COLO668 (cell line): Measurements from ENCODE around the gene DCP1B.

ENCODE experiments used
- DNase-seq: peaks from one replicate; lab custom pipeline; 2025; ENCODE audit not compliant: unreplicated experiment; lab: John Stamatoyannopoulos, UW

The DCP1B gene

DNA sequence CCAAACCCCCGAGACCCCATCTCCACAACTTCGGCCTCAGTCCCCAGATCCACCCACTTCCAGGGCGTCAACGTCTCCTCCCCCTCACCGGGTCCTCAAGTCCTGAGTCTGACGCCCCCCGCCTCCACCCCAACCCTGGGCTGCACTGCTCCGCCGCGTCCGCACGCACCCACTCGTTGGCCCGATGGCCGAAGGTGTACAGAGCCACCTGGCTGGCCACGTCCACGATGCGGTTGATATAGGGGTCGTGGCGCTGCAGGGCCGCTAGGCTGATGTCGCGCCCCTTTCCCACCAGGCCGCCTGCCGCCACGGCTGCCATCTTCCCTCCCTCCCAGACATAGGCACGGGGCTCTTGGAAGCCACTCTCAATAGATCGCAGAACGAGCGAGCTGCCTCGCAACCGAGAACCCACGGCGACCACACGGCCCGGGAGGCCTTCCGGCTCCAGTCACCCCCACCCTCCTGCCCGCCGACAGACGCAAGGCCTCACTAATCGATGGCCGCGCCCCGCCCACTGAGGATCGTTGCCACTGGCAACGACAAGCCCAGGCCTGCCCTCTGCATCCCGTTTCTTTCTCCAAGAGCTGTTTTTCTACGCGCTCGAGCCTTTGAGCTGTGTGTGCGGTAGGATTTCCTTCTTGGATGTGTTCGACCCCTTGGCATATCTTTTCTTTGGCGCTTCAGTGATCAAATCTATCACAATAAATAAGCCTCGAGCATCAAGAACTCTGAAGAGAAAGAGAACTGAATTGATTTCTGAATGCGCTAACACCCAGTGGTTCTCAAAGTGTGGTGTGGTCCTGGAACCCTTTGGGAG lies at the start of gene DCP1B:
TSS of gene DCP1B (minus strand) at position 345 of the 817 bp plus-strand sequence. CDS start at position 319, 26 bp downstream.
- peak; percentile 98 for DNase-seq

- peak; percentile 60 for DNase-seq
These were observed 49.4 kb upstream of the DCP1B start for GRCh38 chr12:2053691-2054090.

GRCh38 chr12:2052826-2053678 lies 48.8 kb upstream of the DCP1B start, which contains the start of gene CACNA1C:
CACNA1C (plus strand) TSS chr12:2052987; CDS start chr12:2053563, 576 bp downstream.
- DNase-seq = peak; percentile 82

DNA sequence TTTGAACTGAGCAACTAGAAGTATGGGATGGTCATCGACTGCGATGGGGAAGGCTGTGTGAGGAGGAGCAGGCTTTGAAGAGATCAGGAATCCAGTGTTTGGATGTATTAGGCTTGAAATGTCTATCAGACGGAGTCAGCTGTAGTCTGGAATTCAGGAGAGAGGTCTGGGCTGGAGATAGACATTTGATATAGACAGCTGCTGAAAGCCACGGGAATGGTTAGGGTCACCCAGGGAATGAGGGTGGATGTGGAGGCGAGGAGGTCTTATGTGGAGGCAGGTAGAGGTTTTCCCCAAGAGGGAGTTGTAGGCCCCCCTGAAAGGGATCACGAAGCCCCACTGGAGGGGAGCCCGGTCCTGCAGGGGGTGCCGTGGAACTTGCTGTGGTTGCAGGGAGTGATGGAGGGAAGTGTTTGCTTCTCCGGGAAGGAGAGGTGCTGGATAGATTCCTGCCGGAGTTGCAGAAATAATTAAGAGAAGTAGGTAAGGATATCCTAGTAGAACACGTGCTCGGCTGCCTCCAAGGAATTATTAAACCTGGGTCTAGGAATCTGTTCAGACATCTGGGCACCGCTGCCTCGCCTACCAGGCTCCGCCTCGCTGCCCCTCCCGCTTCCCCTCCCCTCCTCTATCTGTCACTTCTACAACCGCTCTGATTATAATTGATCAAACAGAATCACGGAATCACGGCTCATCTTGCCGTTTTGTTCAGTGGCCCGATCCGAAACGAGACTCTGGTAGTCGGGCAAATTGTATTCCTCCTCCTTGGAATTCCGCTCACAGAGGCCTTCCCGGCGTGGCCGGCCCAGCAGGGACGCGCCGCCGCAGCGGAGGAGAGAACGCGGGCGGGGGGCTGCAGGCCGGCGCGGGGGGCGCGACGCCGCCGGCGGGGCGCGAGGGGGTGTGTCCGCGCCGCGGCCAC lies 47.7 kb upstream of the DCP1B start:
- DNase-seq = peak; percentile 38

DNA sequence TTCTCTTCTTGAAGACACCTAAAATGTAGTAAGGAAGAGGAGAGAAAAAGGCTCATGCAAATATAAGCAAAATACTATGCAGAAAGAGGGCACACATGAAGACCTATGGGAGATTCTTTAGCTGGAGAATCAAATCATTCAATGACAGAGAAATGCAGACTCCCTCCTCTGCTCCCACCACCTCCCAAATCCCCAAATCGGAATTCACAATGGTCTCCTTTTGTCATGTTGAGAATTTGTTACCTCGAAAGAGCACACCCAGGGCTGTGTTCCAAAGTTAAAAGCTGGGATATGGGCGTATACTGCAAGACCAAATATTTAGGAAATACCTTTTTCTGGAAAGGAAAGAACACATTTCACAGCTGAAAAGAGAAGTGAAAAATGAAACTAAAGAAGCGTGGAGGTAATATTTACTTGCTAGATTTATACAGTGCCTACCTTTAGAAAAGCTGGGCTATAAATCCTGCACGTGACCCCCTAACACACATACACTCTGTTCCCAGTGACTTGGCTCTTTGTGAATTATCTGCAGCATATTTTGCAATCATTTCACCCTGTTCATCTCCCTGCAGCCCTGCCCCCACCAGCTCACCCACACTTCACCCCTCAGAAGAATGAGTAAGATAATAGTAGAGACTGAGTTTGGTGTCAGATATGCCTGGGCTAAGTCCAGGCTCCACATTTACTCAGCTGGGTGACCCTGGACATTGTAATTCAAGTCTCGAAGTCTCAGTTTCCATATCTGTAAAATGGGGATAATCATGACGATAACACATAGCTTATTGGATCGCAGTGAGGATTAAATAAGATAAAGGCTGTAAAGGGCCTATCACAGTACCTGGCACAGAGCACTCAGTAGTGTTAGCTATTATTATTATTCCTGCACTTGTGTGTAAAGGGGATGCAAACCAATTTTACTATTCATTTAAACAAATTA lies 45.6 kb upstream of the DCP1B start:
- no peak for DNase-seq

- no peak for DNase-seq
These were observed 43.5 kb upstream of the DCP1B start for GRCh38 chr12:2047752-2048151.

GRCh38 chr12:2046957-2047356 lies 42.7 kb upstream of the DCP1B start:
- DNase-seq = no peak

GRCh38 chr12:2044165-2044564 lies 39.9 kb upstream of the DCP1B start:
- DNase-seq = no peak

DNA sequence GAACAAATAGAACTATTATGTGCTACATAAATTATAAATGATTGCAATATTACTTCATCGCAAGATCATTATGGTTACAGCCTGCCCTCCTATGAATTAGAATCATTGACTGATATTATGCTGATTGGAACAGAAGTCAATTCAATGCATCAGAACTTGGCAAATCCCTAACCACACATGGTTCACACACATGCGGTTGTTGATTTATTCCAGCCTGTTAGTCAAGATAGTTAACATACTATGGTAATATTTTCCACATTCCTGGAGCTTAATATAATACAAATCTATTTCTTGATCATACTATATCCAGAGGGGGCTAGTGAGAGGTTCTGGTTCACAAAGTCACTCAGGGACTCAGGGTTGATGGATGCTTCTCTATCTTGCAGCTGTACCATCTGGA lies 38.8 kb upstream of the DCP1B start:
- no peak for DNase-seq

- no peak for DNase-seq
These were observed 34.8 kb upstream of the DCP1B start for GRCh38 chr12:2039034-2039433.

DNA sequence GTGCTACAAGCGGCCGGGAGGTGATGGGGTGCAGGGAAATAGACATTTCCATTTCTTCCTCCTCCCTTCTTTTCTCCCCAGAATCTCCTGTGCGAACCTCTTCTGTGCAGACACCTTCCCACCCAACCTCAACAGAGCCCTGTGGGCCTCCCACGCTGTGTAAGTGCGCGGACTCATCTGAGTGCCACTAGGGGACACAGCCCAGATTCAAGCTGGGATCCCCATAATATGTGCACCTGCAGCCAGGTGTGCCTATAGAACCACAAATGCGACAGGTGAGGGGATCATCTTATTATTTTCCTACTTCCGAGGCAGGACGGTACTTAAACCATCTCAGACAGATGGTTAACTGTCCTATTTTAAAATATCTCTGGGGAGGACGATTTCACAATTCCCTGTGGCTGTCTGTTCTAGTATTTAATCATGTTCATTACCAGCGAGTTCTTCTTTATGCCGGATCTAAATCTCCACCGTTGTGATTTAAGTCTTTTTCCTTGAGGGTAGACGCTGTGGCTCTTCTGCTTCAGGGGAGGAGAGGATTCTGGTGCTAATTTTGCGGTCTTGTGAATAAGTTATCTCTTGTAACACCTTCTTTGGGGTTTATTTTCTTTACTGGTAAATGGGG lies 31.3 kb upstream of the DCP1B start:
- DNase-seq = peak; percentile 49

GRCh38 chr12:2034633-2035430 lies 30.6 kb upstream of the DCP1B start:
- DNase-seq = peak; percentile 98

DNA sequence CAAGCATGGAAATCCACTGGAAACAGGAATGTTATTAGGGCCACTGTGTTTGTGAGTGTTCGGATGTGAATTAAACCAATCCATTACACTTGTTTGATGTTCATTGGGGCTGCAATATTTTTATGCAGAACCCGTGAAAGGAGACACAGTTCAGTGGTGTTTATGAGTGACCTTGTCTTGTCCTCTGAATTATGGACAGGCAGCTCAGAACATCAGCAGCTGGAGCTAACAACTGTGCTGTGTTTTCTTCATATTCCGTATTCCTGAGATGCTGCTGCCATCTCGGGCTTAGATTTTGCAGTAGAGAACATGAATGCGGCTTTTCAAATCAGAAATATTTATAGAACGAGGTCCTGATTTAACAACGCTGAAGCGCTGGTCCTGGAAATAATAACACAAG lies 28.2 kb upstream of the DCP1B start:
- no peak for DNase-seq

DNA sequence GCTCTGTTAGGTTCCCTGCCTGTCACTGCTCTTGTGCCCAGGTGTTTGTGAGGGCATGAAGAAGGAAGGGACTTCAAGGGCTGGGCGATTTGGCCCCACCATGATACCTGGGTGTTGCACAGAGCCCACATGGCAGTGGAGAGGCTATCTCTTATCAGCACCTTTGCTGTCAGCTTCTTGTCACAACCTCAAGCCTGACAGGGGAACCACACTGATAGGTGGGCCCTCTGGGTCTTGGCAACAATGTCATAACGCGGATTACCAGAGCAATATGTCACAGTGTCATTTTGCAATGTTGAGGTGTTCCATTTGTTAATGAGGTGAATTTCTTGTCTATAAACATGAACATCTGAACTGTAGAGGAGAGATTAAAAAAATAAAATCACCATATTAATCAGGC lies 25.6 kb upstream of the DCP1B start:
- DNase-seq = no peak

GRCh38 chr12:2027351-2027750 lies 23.1 kb upstream of the DCP1B start:
- DNase-seq = no peak

DNA sequence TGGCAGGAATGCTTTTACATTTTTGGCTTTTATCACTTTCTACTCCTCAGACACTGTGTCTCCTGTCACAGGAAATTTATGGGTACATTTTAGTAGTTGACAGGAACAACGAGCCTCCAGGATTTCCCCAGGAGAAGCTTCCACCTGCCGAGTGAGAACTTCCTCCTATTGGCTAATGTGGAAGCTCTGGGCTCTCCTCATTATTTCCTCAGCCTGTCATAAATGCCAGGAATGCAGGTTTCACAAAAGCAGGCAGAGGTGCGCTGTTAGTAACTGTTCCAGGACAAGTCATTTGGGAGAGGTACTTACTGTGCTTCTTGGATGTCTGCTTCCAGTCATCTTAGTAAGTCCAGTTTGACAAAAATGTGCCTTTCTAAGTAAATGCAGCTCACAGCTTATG lies 19.1 kb upstream of the DCP1B start:
- DNase-seq = no peak

DNA sequence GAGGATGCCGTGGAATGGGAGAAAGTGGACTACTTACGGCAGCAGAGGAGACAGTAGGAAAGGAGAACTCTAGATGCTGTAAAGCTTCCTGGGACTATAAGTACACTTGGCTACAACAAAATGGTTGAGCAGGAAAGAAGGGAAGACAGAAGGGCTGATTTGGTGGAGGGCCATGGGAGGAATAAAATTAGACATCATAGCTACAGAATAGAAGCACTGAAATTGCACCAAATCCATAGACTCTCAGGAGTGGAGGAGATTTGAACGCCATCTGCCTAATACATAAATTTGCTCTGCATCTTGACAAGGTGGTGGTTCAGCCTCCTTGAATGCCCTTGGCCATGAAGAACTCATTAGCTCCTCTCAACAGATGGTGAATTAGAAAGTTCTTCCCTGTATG lies 16.3 kb upstream of the DCP1B start:
- no peak for DNase-seq

DNA sequence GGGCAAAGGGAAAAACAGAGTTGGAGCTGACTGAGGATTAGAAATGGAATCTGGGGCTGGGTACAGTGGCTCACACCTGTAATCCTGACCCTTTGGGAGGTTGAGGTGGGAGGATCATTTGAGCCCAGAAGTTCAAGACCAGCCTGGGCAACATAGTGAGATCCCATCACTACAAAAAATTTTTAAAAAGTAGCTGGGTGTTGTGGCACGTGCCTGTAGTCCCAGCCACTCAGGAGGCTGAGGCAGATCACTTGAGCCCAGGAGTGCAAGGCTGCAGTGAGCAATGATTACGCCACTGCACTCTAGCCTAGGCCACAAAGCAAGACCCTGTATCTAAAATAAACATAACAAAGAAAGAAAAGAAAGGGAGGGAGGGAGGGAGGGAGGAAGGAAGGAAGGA lies 14.9 kb upstream of the DCP1B start:
- DNase-seq = no peak

DNA sequence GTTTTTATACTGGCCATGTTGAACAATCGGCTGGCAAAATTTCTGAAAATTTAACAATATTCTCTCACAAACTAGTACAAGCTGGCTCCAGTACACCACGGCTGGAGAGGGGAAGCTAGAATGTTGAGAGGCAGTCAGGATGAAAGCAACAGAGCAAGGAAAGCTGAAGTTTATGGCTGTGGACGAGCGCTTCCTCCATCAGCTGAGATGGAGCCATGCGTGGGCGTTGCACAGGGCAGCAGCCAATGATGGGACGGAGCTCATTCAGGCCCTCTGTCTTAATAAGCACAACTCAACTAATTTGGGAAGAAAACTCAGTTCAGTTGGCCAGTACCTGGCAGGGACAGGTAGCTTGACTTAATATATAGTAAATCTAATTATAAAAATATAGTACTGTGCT lies 14.1 kb upstream of the DCP1B start:
- no peak for DNase-seq
